K562 (cell line): ENCODE results near the gene TRMT2B. TPM values are rescaled to one million over a fixed set of nuclear protein-coding genes. Genes with fewer than 3 reads are reported as not detected.

ENCODE experiments used
- ATF7 ChIP-seq: fragments of 450-650 bp; IDR thresholded peaks from 2 replicates; pipeline ENCODE4 v1.7.1; 2014; ENCODE audit warnings: mild to moderate bottlenecking, moderate library complexity
- FIP1L1 ChIP-seq: fragments of 200-400 bp; formaldehyde crosslinking; IDR thresholded peaks from 2 replicates; pipeline ENCODE4 v1.6.1; 2018; ENCODE audit warnings: mild to moderate bottlenecking, low read depth, low read length; ENCODE audit not compliant: poor library complexity, severe bottlenecking
- FOS ChIP-seq: IDR thresholded peaks from 3 replicates; pipeline ENCODE4 v1.6.1; 2011; ENCODE audit not compliant: insufficient read length; ENCODE audit errors: extremely low read depth
- GTF2A2 ChIP-seq: IDR thresholded peaks from 2 replicates; pipeline ENCODE4 v1.6.1; 2016; ENCODE audit warnings: mild to moderate bottlenecking, missing genetic modification characterization, missing compliant biosample characterization
- HNRNPK ChIP-seq: fragments of 200-400 bp; formaldehyde crosslinking; IDR thresholded peaks from one replicate; pipeline ENCODE4 v1.6.1; 2018; ENCODE audit warnings: mild to moderate bottlenecking, low read depth, low read length; ENCODE audit not compliant: poor library complexity, severe bottlenecking
- PPARD ChIP-seq: fragments of 250-450 bp; sonication (Bioruptor Pico); IDR thresholded peaks from 2 replicates; pipeline ENCODE4 v1.8.0; 2022; ENCODE audit warnings: inconsistent platforms, mild to moderate bottlenecking, moderate library complexity
- RB1 ChIP-seq: fragments of 450-650 bp; IDR thresholded peaks from 2 replicates; pipeline ENCODE4 v1.6.1; 2017; ENCODE audit warnings: low read depth, mild to moderate bottlenecking
- RCOR1 ChIP-seq, 2 experiments: IDR thresholded peaks; 2 replicates each; pipeline ENCODE4 v1.6.1; 2012; ENCODE audit warnings: low read depth in 2 of 2, low read length in 2 of 2, borderline replicate concordance in 1 of 2, improper control_type of control experiment in 1 of 2
- TRIM24 ChIP-seq, 2 experiments: fragments of 450-650 bp; IDR thresholded peaks; 2 replicates each; pipeline ENCODE4 v1.6.1; 2016
- ZNF146 ChIP-seq: IDR thresholded peaks from one replicate; pipeline ENCODE4 v1.6.1; 2018; ENCODE audit warnings: missing compliant biosample characterization; ENCODE audit not compliant: unreplicated experiment
- ZNF695 ChIP-seq: fragments of 450-650 bp; formaldehyde crosslinking; IDR thresholded peaks from 2 replicates; pipeline ENCODE4 v1.4.0; 2020; ENCODE audit warnings: mild to moderate bottlenecking, moderate library complexity
- polyA plus RNA-seq, 8 experiments: library from polyadenylated mRNA; depleted of rRNA in 4 of 8; stranded (reverse) in 5 of 8; unstranded in 3 of 8; fragments of >200 nt; fragmentation: Nextera tagmentation in 2 of 8; fragmentation: Illumina TruSeq in 1 of 8; extraction: Ambion mirVana in 2 of 8; extraction: Trizol in 1 of 8; gene quantifications; 2 replicates each; pipeline versions ENCODE4 v1.2.1 to v1.2.3, GENCODE V29; 2011 to 2014; ENCODE audit warnings: inconsistent platforms in 1 of 8, missing spikeins in 1 of 8
- total RNA-seq, 7 experiments: library from RNA; depleted of rRNA in 6 of 7; stranded (reverse); fragments of >200 nt in 6 of 7; fragmentation: Illumina TruSeq in 2 of 7; extraction: Trizol in 2 of 7; gene quantifications; 2 replicates each; pipeline versions ENCODE4 v1.2.1 to v1.2.3, GENCODE V29; 2011 to 2021; ENCODE audit warnings: low replicate concordance in 1 of 7
- TF ChIP-seq, protein P1 (sequence below): fragments of 450-650 bp; IDR thresholded peaks from 2 replicates; pipeline ENCODE4 v1.6.1; 2016; ENCODE audit warnings: mild to moderate bottlenecking, moderate library complexity
- TF ChIP-seq, protein P2 (sequence below): fragments of 250-450 bp; sonication (Bioruptor Pico); IDR thresholded peaks from 2 replicates; pipeline ENCODE4 v1.8.0; 2021; ENCODE audit warnings: moderate library complexity, mild to moderate bottlenecking, inconsistent platforms
- TF ChIP-seq, protein P3 (sequence below): sonication (generic); formaldehyde crosslinking; IDR thresholded peaks from 2 replicates; pipeline ENCODE4 v1.9.0; 2022; ENCODE audit warnings: mild to moderate bottlenecking, missing genetic modification reagents

Gene TRMT2B
- total and polyA plus RNA-seq, 9 of the 15 experiments (the other 6 are each of a cell fraction or from before 2014, with no cell fraction given): 3.9 to 23.4 (median 18.1) TPM

DNA sequence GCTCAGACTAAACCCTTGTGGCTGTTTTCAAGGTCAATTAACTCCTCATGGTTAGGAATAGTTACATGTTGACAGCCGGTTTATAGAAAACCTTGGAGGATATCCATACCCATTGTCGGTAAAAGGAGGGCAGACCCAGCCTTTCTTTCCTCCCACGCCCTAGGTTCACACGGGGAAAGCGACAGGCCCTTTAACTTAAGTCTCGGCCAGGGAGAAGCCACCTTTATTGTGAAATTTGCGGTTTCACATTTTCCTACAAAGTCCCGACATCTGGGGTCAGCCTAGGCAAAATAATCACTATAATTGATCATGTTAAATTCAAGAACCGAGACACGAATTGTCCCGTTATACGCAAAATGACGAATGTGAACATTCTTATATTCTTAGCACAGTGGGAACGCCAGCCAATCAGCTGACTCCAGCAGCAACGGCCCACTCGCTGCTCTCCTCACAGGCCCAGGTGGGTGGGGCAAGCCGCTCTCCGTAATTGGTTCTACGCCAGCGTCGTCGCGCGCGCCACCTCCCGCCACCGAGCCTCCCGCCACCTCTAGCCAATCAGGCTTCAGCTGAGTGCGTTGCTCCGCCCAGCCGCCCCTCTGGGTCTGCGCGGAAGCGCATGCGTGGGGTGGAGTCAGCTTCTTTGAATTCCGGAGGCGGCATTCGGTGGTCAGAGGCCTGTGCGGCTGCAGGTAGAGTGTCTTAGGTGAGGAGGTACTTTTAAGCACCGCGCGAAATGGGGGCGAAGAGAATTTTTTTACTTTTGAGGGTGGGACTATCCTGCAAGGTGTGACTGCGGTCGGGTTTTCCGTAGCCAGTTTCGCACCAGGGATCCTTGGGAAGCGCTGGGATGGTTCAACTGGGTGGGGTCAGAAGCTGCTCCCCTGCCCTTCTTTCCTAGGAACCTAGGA is 45.9 kb upstream of the TRMT2B start, which contains the start of gene CENPI (continued):
- TF ChIP-seq, protein P1, sequence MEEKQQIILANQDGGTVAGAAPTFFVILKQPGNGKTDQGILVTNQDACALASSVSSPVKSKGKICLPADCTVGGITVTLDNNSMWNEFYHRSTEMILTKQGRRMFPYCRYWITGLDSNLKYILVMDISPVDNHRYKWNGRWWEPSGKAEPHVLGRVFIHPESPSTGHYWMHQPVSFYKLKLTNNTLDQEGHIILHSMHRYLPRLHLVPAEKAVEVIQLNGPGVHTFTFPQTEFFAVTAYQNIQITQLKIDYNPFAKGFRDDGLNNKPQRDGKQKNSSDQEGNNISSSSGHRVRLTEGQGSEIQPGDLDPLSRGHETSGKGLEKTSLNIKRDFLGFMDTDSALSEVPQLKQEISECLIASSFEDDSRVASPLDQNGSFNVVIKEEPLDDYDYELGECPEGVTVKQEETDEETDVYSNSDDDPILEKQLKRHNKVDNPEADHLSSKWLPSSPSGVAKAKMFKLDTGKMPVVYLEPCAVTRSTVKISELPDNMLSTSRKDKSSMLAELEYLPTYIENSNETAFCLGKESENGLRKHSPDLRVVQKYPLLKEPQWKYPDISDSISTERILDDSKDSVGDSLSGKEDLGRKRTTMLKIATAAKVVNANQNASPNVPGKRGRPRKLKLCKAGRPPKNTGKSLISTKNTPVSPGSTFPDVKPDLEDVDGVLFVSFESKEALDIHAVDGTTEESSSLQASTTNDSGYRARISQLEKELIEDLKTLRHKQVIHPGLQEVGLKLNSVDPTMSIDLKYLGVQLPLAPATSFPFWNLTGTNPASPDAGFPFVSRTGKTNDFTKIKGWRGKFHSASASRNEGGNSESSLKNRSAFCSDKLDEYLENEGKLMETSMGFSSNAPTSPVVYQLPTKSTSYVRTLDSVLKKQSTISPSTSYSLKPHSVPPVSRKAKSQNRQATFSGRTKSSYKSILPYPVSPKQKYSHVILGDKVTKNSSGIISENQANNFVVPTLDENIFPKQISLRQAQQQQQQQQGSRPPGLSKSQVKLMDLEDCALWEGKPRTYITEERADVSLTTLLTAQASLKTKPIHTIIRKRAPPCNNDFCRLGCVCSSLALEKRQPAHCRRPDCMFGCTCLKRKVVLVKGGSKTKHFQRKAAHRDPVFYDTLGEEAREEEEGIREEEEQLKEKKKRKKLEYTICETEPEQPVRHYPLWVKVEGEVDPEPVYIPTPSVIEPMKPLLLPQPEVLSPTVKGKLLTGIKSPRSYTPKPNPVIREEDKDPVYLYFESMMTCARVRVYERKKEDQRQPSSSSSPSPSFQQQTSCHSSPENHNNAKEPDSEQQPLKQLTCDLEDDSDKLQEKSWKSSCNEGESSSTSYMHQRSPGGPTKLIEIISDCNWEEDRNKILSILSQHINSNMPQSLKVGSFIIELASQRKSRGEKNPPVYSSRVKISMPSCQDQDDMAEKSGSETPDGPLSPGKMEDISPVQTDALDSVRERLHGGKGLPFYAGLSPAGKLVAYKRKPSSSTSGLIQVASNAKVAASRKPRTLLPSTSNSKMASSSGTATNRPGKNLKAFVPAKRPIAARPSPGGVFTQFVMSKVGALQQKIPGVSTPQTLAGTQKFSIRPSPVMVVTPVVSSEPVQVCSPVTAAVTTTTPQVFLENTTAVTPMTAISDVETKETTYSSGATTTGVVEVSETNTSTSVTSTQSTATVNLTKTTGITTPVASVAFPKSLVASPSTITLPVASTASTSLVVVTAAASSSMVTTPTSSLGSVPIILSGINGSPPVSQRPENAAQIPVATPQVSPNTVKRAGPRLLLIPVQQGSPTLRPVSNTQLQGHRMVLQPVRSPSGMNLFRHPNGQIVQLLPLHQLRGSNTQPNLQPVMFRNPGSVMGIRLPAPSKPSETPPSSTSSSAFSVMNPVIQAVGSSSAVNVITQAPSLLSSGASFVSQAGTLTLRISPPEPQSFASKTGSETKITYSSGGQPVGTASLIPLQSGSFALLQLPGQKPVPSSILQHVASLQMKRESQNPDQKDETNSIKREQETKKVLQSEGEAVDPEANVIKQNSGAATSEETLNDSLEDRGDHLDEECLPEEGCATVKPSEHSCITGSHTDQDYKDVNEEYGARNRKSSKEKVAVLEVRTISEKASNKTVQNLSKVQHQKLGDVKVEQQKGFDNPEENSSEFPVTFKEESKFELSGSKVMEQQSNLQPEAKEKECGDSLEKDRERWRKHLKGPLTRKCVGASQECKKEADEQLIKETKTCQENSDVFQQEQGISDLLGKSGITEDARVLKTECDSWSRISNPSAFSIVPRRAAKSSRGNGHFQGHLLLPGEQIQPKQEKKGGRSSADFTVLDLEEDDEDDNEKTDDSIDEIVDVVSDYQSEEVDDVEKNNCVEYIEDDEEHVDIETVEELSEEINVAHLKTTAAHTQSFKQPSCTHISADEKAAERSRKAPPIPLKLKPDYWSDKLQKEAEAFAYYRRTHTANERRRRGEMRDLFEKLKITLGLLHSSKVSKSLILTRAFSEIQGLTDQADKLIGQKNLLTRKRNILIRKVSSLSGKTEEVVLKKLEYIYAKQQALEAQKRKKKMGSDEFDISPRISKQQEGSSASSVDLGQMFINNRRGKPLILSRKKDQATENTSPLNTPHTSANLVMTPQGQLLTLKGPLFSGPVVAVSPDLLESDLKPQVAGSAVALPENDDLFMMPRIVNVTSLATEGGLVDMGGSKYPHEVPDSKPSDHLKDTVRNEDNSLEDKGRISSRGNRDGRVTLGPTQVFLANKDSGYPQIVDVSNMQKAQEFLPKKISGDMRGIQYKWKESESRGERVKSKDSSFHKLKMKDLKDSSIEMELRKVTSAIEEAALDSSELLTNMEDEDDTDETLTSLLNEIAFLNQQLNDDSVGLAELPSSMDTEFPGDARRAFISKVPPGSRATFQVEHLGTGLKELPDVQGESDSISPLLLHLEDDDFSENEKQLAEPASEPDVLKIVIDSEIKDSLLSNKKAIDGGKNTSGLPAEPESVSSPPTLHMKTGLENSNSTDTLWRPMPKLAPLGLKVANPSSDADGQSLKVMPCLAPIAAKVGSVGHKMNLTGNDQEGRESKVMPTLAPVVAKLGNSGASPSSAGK: peak; percentile 74
- TF ChIP-seq PPARD (CRISPR knock-in tag) (no peak), HNRNPK (no peak), FOS (peak; percentile 58), FIP1L1 (no peak), GTF2A2 (tag) (no peak), ZNF695 (CRISPR knock-in tag) (no peak), TRIM24 (IDR thresholded peaks at IDR 0.05) (no peak), ZNF146 (no peak), ATF7 (peak; percentile 76), RCOR1 (IDR thresholded peaks at IDR 0.05; ENCODE audit: borderline replicate concordance in 1 of 2, low read depth in 2 of 2, low read length in 2 of 2) (peak in 1 of 2 experiments; percentile 3; a peak in 1 of 4 replicates), RB1 (peak; percentile 86)
- TF ChIP-seq, protein P2, sequence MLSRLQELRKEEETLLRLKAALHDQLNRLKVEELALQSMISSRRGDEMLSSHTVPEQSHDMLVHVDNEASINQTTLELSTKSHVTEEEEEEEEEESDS: no peak
- TF ChIP-seq, protein P3, sequence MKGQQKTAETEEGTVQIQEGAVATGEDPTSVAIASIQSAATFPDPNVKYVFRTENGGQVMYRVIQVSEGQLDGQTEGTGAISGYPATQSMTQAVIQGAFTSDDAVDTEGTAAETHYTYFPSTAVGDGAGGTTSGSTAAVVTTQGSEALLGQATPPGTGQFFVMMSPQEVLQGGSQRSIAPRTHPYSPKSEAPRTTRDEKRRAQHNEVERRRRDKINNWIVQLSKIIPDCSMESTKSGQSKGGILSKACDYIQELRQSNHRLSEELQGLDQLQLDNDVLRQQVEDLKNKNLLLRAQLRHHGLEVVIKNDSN: peak; percentile 51
